ENCODE results near the gene SYNE2. TPM values are rescaled to one million over a fixed set of nuclear protein-coding genes. Genes with fewer than 3 reads are reported as not detected.

The SYNE2 gene
- total RNA-seq, 1 experiment from 2014 or later, result 33.8 TPM

DNA sequence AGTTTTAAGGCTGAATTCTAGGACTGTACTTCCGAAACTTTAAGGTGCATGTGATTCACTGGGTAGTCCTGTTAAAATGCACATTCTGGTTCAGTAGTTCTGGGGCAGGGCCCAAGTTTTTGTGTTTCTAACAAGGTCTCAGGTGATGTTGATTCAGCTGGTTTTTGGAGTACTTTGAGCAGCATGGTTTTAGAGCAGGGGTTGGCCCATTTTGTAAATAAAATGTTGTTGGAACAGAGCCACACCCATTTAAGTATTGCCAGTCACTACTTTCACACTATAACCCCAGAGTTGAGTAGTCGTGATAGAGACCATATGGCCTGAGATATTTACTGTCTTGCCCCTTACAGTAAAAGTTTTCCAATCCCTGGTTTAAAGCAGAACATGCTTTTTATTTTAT is 111.3 kb downstream of the SYNE2 start:
- Histone ChIP-seq H3K9me3 (replicated peaks) (no peaks in the 10 kb centered on the region), H3K4me1 (replicated peaks) (no peaks in the 10 kb centered on the region), H3K36me3 (peaks cover 3% of the 10 kb centered on the region; the same call in 1 of the 2 replicates), H3K27me3 (replicated peaks) (no peaks in the 10 kb centered on the region), H3K4me3 (no peak overlapping the region), H3K27ac (no peak overlapping the region)
- DNase-seq (ENCODE audit: low read depth in 1 of 2, low spot score in 2 of 2), result no peak

- H3K27ac ChIP-seq, result no peak overlapping the region
- H3K27me3 ChIP-seq (replicated peaks), result no peaks in the 10 kb centered on the region
- H3K4me3 ChIP-seq, result no peak overlapping the region
- no peaks in the 10 kb centered on the region for H3K4me1 ChIP-seq (replicated peaks)
- H3K9me3 ChIP-seq (replicated peaks), result no peaks in the 10 kb centered on the region
- DNase-seq (ENCODE audit: low read depth in 1 of 2, low spot score in 2 of 2), result no peak
- H3K36me3 ChIP-seq, result peaks cover 3% of the 10 kb centered on the region; the same call in 1 of the 2 replicates
These were observed 113.6 kb downstream of the SYNE2 start for GRCh38 chr14:63966407-63966806.

- Histone ChIP-seq H3K9me3 (replicated peaks) (no peaks in the 10 kb centered on the region), H3K4me1 (replicated peaks) (no peaks in the 10 kb centered on the region), H3K4me3 (no peak overlapping the region), H3K27ac (no peak overlapping the region), H3K27me3 (replicated peaks) (no peaks in the 10 kb centered on the region), H3K36me3 (peaks cover 3% of the 10 kb centered on the region; the same call in 1 of the 2 replicates)
- no peak for DNase-seq (ENCODE audit: low read depth in 1 of 2, low spot score in 2 of 2)
These were observed 119.6 kb downstream of the SYNE2 start for GRCh38 chr14:63972323-63972932.

DNA sequence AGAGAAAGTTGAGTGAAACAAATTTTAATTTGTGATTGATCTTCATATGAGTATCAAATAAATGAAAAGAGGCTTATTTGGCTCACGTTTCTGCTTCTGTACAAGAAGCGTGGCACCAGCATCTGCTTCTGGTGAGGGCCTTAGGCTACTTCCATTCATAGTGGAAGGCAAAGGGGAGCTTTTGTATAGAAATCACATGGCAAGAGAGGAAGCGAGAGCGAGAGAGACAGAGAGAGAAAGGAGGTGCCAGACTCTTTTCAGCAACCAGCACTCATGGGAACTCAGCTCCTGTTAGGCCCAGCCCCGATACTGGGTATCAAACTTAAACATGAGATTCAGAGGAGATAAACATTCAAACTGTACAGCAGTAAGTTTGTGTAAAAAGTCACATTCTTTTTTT is 121.4 kb downstream of the SYNE2 start:
- Histone ChIP-seq H3K27ac (no peak overlapping the region), H3K36me3 (0 out of 2 replicates have a peak, but pooled peaks cover 3% of the 10 kb centered on the region), H3K27me3 (replicated peaks) (no peaks in the 10 kb centered on the region), H3K4me1 (replicated peaks) (no peaks in the 10 kb centered on the region), H3K4me3 (no peak overlapping the region), H3K9me3 (replicated peaks) (no peaks in the 10 kb centered on the region)
- DNase-seq (ENCODE audit: low read depth in 1 of 2, low spot score in 2 of 2), result no peak

DNA sequence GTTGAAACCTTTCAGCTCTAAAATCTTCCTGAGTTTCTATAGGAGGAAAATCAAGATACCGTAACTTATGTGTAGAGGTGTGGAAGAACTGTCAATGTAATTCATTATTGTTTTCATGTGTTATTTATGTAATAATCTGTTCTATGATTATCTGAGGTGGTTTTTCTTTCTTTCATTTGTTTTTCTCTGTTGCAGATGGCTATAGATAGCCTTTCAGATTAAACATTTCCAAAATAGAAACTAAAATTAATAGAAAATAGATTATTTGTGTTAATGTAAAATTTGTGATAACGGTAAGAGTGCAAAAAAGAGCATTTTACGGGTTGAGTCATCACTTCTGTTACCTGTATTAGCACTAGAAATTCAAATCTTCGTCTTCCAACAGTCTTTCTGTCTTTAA is 128.8 kb downstream of the SYNE2 start:
- Histone ChIP-seq H3K4me3 (no peak overlapping the region), H3K36me3 (0 out of 2 replicates have a peak, but pooled peaks cover 3% of the 10 kb centered on the region), H3K9me3 (replicated peaks) (no peaks in the 10 kb centered on the region), H3K4me1 (replicated peaks) (no peaks in the 10 kb centered on the region), H3K27me3 (replicated peaks) (no peaks in the 10 kb centered on the region), H3K27ac (no peak overlapping the region)
- no peak for DNase-seq (ENCODE audit: low read depth in 1 of 2, low spot score in 2 of 2)

GRCh38 chr14:63982156-63982555 is 129.4 kb downstream of the SYNE2 start:
- Histone ChIP-seq H3K4me1 (replicated peaks) (no peaks in the 10 kb centered on the region), H3K27ac (no peak overlapping the region), H3K27me3 (replicated peaks) (no peaks in the 10 kb centered on the region), H3K36me3 (0 out of 2 replicates have a peak, but pooled peaks cover 3% of the 10 kb centered on the region), H3K9me3 (replicated peaks) (no peaks in the 10 kb centered on the region), H3K4me3 (no peak overlapping the region)
- DNase-seq (ENCODE audit: low read depth in 1 of 2, low spot score in 2 of 2), result no peak

GRCh38 chr14:63982629-63983028 is 129.8 kb downstream of the SYNE2 start:
- DNase-seq (ENCODE audit: low read depth in 1 of 2, low spot score in 2 of 2), result no peak
- Histone ChIP-seq H3K4me1 (replicated peaks) (no peaks in the 10 kb centered on the region), H3K9me3 (replicated peaks) (no peaks in the 10 kb centered on the region)

GRCh38 chr14:63986789-63987533 is 134.2 kb downstream of the SYNE2 start:
- Histone ChIP-seq H3K27me3 (replicated peaks) (no peaks in the 10 kb centered on the region), H3K27ac (no peak overlapping the region), H3K36me3 (peaks cover 3% of the 10 kb centered on the region; the same call in 1 of the 2 replicates), H3K4me3 (no peak overlapping the region), H3K9me3 (replicated peaks) (no peaks in the 10 kb centered on the region), H3K4me1 (replicated peaks) (no peaks in the 10 kb centered on the region)
- DNase-seq (ENCODE audit: low read depth in 1 of 2, low spot score in 2 of 2), result no peak

More at GRCh38 chr14:63982629-63983028, 129.8 kb downstream of the SYNE2 start:
- H3K36me3 ChIP-seq, result 0 out of 2 replicates have a peak, but pooled peaks cover 3% of the 10 kb centered on the region
- no peak overlapping the region for H3K27ac ChIP-seq
- no peak overlapping the region for H3K4me3 ChIP-seq
- no peaks in the 10 kb centered on the region for H3K27me3 ChIP-seq (replicated peaks)

DNA sequence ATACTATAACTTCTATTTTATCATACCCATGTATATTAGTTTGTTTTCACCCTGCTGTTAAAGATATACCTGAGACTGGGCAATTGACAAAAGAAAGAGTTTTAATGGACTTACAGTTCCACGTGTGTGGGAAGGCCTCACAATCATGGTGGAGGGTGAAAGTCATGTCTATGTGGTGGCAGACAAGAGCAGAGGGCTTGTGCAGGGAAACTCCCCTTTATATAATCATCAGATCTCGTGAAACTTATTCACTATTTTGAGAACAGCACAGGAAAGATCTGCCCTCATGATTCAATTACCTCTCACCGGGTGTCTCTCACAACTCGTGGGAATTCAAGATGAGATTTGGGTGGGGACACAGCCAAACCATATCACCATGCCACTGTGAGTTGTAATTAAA is 135.8 kb downstream of the SYNE2 start:
- no peaks in the 10 kb centered on the region for H3K4me1 ChIP-seq (replicated peaks)
- H3K4me3 ChIP-seq, result no peak overlapping the region
- DNase-seq (ENCODE audit: low read depth in 1 of 2, low spot score in 2 of 2), result no peak
- H3K27ac ChIP-seq, result no peak overlapping the region
- H3K36me3 ChIP-seq, result peaks cover 3% of the 10 kb centered on the region; the same call in 1 of the 2 replicates
- H3K9me3 ChIP-seq (replicated peaks), result no peaks in the 10 kb centered on the region
- H3K27me3 ChIP-seq (replicated peaks), result no peaks in the 10 kb centered on the region

- no peak for DNase-seq (ENCODE audit: low read depth in 1 of 2, low spot score in 2 of 2)
- Histone ChIP-seq H3K36me3 (peaks cover 4% of the 10 kb centered on the region), H3K4me1 (replicated peaks) (peaks cover 6% of the 10 kb centered on the region), H3K4me3 (no peak overlapping the region), H3K27me3 (replicated peaks) (no peaks in the 10 kb centered on the region), H3K9me3 (replicated peaks) (no peaks in the 10 kb centered on the region), H3K27ac (no peak overlapping the region)
These were observed 139.0 kb downstream of the SYNE2 start for GRCh38 chr14:63991833-63992232.

DNA sequence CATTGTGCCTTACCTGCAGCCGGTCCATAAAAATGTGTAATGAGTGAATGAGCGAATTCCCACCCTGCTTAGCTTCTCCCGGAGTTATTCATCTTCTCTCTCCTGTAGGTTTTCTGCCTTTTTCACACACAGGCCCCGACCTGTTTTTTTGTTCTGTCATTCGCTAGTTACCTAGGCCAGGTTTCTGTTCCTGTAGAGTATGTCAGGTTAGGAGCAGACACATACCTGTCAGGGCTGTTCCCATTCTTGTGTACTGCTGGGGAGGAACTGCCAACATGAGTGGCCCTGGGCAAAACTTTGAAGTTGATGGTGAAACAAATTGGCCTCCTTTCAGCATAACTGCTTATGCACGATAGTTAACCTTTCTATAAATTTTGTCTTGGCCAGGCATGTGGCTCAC is 140.1 kb downstream of the SYNE2 start:
- Histone ChIP-seq H3K9me3 (replicated peaks) (no peaks in the 10 kb centered on the region), H3K36me3 (peaks cover 13% of the 10 kb centered on the region), H3K27ac (no peak overlapping the region), H3K4me1 (replicated peaks) (peaks cover 10% of the 10 kb centered on the region), H3K27me3 (replicated peaks) (no peaks in the 10 kb centered on the region), H3K4me3 (no peak overlapping the region)
- no peak for DNase-seq (ENCODE audit: low read depth in 1 of 2, low spot score in 2 of 2)

- Histone ChIP-seq H3K36me3 (peaks cover 15% of the 10 kb centered on the region), H3K27ac (no peak overlapping the region), H3K4me3 (no peak overlapping the region), H3K27me3 (replicated peaks) (no peaks in the 10 kb centered on the region), H3K4me1 (replicated peaks) (peaks cover 10% of the 10 kb centered on the region), H3K9me3 (replicated peaks) (no peaks in the 10 kb centered on the region)
- no peak for DNase-seq (ENCODE audit: low read depth in 1 of 2, low spot score in 2 of 2)
These were observed 141.2 kb downstream of the SYNE2 start for GRCh38 chr14:63993992-63994391.

DNA sequence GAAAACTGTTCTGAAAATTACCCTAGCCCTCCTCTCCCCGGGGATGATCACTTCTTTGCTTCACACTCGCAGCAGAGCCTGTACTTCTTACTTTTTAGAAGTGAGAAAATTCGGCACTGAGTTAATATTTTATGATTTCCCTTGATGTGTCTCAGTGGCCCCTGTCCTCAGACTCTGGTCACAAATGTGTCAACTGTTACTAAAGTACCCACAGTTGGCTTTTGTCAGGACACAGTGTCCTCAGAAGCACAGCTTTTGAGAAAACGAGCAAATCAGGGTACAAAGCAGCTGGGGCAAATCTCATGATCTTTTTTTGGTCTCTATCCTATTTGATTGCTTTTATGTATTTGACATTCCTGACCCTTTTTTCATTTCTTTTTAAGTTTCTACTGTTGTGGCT is 142.5 kb downstream of the SYNE2 start:
- no peak for DNase-seq (ENCODE audit: low read depth in 1 of 2, low spot score in 2 of 2)
- H3K4me1 ChIP-seq (replicated peaks), result peaks cover 10% of the 10 kb centered on the region

DNA sequence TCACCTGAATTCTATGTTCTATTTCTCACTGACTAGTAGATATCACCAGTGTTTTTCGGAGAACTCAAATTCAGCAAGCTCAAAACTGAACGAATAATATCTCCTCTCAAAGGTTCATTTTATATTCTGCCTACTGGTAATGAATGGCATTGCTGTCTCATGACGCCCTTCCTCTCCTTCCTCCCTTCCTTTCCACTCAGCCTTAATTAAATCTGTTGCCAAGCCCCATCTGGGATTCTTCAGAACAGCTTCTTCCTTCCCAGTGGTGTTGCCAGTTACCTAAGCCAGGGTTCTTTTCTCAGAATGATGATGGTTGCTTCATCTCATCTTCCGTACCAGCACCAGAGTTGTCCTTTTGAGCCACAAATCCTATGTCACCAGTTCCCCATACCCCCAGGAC is 143.2 kb downstream of the SYNE2 start:
- no peak for DNase-seq (ENCODE audit: low read depth in 1 of 2, low spot score in 2 of 2)
- peaks cover 26% of the 10 kb centered on the region for H3K36me3 ChIP-seq
- H3K27ac ChIP-seq, result no peak overlapping the region
- H3K9me3 ChIP-seq (replicated peaks), result no peaks in the 10 kb centered on the region
- peaks cover 10% of the 10 kb centered on the region for H3K4me1 ChIP-seq (replicated peaks)
- H3K4me3 ChIP-seq, result no peak overlapping the region
- no peaks in the 10 kb centered on the region for H3K27me3 ChIP-seq (replicated peaks)

More for the DNA sequence above, 142.5 kb downstream of the SYNE2 start:
- no peak overlapping the region for H3K4me3 ChIP-seq
- H3K27me3 ChIP-seq (replicated peaks), result no peaks in the 10 kb centered on the region
- H3K27ac ChIP-seq, result no peak overlapping the region
- no peaks in the 10 kb centered on the region for H3K9me3 ChIP-seq (replicated peaks)
- peaks cover 21% of the 10 kb centered on the region for H3K36me3 ChIP-seq

Data from SJSA1 (cell line).